ENCODE results near the gene SIGLEC10. TPM values are rescaled to one million over a fixed set of nuclear protein-coding genes. Genes with fewer than 3 reads are reported as not detected.

SIGLEC10 gene
- total and polyA plus RNA-seq, 2 experiments from 2014 or later: 0.47 TPM; not detected in 1

DNA sequence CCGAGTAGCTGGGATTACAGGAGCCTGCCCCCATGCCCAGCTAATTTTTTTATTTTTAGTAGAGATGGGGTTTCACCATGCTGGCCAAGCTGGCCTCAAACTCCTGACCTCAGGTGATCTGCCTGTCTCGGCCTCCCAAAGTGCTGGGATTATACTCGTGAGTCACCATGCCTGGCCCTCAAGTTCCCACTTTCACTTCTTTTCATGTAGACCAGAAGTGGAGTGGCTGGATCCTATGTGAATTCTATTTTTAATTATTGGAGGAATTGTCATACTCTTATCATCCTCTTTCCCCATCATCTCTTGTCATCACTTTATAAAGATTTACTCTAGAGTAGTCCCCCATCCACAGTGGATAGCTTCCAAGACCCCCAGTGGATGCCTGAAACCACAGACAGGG lies 12.8 kb upstream of the SIGLEC10 start:
- no peak for ATAC-seq
- Mint-ChIP-seq H3K9me3 (peaks cover 28% of the 10 kb centered on the region; the same call in 2 of the 3 replicates), H3K36me3 (ENCODE audit: low read depth) (no peaks in the 10 kb centered on the region; the same call in 2 of the 3 replicates), H3K4me3 (no peak overlapping the region), H3K27me3 (ENCODE audit: insufficient read depth, low read depth, poor library complexity) (peaks cover 6% of the 10 kb centered on the region), H3K27ac (no peak overlapping the region), H3K4me1 (no peaks in the 10 kb centered on the region)
- TF ChIP-seq ZNF114 (CRISPR knock-in tag; IDR thresholded peaks at IDR 0.05) (no peak), STAT1 (IDR thresholded peaks at IDR 0.05; ENCODE audit: unreplicated experiment) (no peak), CREB1 (CRISPR knock-in tag; IDR thresholded peaks at IDR 0.05; ENCODE audit: low read depth) (no peak), NANOG (IDR thresholded peaks at IDR 0.05; ENCODE audit: borderline replicate concordance) (no peak), POLR2AphosphoS5 (IDR thresholded peaks at IDR 0.05; ENCODE audit: low read depth) (no peak), EZH2 (IDR thresholded peaks at IDR 0.05; ENCODE audit: low read depth, unreplicated experiment) (no peak), ZNF331 (CRISPR knock-in tag; IDR thresholded peaks at IDR 0.05; ENCODE audit: low read depth) (no peak), JUNB (IDR thresholded peaks at IDR 0.05; ENCODE audit: unreplicated experiment) (no peak)
- TF ChIP-seq, protein P1, sequence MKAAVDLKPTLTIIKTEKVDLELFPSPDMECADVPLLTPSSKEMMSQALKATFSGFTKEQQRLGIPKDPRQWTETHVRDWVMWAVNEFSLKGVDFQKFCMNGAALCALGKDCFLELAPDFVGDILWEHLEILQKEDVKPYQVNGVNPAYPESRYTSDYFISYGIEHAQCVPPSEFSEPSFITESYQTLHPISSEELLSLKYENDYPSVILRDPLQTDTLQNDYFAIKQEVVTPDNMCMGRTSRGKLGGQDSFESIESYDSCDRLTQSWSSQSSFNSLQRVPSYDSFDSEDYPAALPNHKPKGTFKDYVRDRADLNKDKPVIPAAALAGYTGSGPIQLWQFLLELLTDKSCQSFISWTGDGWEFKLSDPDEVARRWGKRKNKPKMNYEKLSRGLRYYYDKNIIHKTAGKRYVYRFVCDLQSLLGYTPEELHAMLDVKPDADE (IDR thresholded peaks at IDR 0.05): no peak
- TF ChIP-seq, protein P2, sequence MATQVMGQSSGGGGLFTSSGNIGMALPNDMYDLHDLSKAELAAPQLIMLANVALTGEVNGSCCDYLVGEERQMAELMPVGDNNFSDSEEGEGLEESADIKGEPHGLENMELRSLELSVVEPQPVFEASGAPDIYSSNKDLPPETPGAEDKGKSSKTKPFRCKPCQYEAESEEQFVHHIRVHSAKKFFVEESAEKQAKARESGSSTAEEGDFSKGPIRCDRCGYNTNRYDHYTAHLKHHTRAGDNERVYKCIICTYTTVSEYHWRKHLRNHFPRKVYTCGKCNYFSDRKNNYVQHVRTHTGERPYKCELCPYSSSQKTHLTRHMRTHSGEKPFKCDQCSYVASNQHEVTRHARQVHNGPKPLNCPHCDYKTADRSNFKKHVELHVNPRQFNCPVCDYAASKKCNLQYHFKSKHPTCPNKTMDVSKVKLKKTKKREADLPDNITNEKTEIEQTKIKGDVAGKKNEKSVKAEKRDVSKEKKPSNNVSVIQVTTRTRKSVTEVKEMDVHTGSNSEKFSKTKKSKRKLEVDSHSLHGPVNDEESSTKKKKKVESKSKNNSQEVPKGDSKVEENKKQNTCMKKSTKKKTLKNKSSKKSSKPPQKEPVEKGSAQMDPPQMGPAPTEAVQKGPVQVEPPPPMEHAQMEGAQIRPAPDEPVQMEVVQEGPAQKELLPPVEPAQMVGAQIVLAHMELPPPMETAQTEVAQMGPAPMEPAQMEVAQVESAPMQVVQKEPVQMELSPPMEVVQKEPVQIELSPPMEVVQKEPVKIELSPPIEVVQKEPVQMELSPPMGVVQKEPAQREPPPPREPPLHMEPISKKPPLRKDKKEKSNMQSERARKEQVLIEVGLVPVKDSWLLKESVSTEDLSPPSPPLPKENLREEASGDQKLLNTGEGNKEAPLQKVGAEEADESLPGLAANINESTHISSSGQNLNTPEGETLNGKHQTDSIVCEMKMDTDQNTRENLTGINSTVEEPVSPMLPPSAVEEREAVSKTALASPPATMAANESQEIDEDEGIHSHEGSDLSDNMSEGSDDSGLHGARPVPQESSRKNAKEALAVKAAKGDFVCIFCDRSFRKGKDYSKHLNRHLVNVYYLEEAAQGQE (IDR thresholded peaks at IDR 0.05; ENCODE audit: unreplicated experiment): no peak
- TF ChIP-seq, protein P3, sequence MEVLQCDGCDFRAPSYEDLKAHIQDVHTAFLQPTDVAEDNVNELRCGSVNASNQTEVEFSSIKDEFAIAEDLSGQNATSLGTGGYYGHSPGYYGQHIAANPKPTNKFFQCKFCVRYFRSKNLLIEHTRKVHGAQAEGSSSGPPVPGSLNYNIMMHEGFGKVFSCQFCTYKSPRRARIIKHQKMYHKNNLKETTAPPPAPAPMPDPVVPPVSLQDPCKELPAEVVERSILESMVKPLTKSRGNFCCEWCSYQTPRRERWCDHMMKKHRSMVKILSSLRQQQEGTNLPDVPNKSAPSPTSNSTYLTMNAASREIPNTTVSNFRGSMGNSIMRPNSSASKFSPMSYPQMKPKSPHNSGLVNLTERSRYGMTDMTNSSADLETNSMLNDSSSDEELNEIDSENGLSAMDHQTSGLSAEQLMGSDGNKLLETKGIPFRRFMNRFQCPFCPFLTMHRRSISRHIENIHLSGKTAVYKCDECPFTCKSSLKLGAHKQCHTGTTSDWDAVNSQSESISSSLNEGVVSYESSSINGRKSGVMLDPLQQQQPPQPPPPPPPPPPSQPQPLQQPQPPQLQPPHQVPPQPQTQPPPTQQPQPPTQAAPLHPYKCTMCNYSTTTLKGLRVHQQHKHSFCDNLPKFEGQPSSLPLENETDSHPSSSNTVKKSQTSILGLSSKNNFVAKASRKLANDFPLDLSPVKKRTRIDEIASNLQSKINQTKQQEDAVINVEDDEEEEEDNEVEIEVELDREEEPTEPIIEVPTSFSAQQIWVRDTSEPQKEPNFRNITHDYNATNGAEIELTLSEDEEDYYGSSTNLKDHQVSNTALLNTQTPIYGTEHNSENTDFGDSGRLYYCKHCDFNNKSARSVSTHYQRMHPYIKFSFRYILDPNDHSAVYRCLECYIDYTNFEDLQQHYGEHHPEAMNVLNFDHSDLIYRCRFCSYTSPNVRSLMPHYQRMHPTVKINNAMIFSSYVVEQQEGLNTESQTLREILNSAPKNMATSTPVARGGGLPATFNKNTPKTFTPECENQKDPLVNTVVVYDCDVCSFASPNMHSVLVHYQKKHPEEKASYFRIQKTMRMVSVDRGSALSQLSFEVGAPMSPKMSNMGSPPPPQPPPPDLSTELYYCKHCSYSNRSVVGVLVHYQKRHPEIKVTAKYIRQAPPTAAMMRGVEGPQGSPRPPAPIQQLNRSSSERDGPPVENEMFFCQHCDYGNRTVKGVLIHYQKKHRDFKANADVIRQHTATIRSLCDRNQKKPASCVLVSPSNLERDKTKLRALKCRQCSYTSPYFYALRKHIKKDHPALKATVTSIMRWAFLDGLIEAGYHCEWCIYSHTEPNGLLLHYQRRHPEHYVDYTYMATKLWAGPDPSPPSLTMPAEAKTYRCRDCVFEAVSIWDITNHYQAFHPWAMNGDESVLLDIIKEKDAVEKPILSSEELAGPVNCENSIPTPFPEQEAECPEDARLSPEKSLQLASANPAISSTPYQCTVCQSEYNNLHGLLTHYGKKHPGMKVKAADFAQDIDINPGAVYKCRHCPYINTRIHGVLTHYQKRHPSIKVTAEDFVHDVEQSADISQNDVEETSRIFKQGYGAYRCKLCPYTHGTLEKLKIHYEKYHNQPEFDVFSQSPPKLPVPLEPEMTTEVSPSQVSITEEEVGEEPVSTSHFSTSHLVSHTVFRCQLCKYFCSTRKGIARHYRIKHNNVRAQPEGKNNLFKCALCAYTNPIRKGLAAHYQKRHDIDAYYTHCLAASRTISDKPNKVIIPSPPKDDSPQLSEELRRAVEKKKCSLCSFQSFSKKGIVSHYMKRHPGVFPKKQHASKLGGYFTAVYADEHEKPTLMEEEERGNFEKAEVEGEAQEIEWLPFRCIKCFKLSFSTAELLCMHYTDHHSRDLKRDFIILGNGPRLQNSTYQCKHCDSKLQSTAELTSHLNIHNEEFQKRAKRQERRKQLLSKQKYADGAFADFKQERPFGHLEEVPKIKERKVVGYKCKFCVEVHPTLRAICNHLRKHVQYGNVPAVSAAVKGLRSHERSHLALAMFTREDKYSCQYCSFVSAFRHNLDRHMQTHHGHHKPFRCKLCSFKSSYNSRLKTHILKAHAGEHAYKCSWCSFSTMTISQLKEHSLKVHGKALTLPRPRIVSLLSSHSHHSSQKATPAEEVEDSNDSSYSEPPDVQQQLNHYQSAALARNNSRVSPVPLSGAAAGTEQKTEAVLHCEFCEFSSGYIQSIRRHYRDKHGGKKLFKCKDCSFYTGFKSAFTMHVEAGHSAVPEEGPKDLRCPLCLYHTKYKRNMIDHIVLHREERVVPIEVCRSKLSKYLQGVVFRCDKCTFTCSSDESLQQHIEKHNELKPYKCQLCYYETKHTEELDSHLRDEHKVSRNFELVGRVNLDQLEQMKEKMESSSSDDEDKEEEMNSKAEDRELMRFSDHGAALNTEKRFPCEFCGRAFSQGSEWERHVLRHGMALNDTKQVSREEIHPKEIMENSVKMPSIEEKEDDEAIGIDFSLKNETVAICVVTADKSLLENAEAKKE (CRISPR knock-in tag; IDR thresholded peaks at IDR 0.05): no peak
- Histone ChIP-seq H3K4me3 (no peak overlapping the region), H2AFZ (no peak overlapping the region), H3K27me3 (ENCODE audit: insufficient read depth) (no peaks in the 10 kb centered on the region), H3K4me1 (ENCODE audit: insufficient read depth) (no peaks in the 10 kb centered on the region), H3K9me2 (ENCODE audit: insufficient read depth) (no peaks in the 10 kb centered on the region; the same call in 1 of the 2 replicates), H3K27ac (ENCODE audit: low read depth) (no peak overlapping the region), H3K36me3 (ENCODE audit: insufficient read depth) (no peaks in the 10 kb centered on the region), H3K4me2 (no peak overlapping the region), H4K20me1 (replicated peaks; ENCODE audit: insufficient read depth) (no peaks in the 10 kb centered on the region), H3F3A (replicated peaks; ENCODE audit: low read depth) (no peaks in the 10 kb centered on the region), H3K79me2 (replicated peaks; ENCODE audit: insufficient read depth) (no peaks in the 10 kb centered on the region)
- DNase-seq (ENCODE audit: low spot score): no peak
